HCT116 (cell line): ENCODE data around the gene PBX2. TPM values are rescaled to one million over a fixed set of nuclear protein-coding genes. Genes with fewer than 3 reads are reported as not detected.

Experiments
- ATAC-seq: fragments of 200-7000 bp; cut with Tn5 transposase; 2 replicates; pipeline ENCODE4 v1.9.1; 2020; ENCODE audit warnings: mild to moderate bottlenecking, moderate library complexity
- BruUV-seq: library from RNA; stranded (reverse); fragments of 400-500 nt; replicated peaks from 2 replicates; lab custom pipeline; 2021; lab: Mats Ljungman, UMichigan
- CTCF ChIA-PET: fragments of 300-600 bp; sonication (Branson Sonifier 250); formaldehyde crosslinking; loops from one replicate; lab custom pipeline; 2021; ENCODE audit warnings: antibody characterized with exemption; lab: Charles Lee
- POLR2A ChIA-PET: fragments of 300-600, 350-600 bp; sonication (Branson Sonifier 250); formaldehyde crosslinking; loops from one replicate; lab custom pipeline; 2021; ENCODE audit warnings: antibody characterized with exemption; lab: Charles Lee
- RAD21 ChIA-PET, 2 experiments: fragments of 300-600 bp; sonication (Branson Sonifier 250); formaldehyde crosslinking; loops; one replicate each; lab custom pipeline; 2023; ENCODE audit warnings: low total read pairs in 2 of 2; ENCODE audit not compliant: uncharacterized antibody in 2 of 2, unreplicated experiment in 2 of 2, low non-redundant PET in 1 of 2; lab: Charles Lee
- DNase-seq: peaks from one replicate; pipeline ENCODE4 v3.0.0-alpha.2; 2010; ENCODE audit warnings: low read depth, low spot score
- H2AFZ ChIP-seq: fragments of 200-600 bp; shearing (Covaris generic), sonication (generic); 2 replicates; pipeline ENCODE4 v1.6.1; 2017; ENCODE audit warnings: low read depth, mixed run types, mixed read lengths, antibody characterized with exemption, low read length; ENCODE audit not compliant: poor library complexity, severe bottlenecking
- H3K27ac ChIP-seq: 2 replicates; pipeline ENCODE4 v1.5.1; 2012; ENCODE audit warnings: low read depth, low read length
- H3K27me3 ChIP-seq: fragments of 200-600 bp; sonication (generic); 2 replicates; pipeline ENCODE4 v1.6.1; 2016; ENCODE audit warnings: mixed run types, low read length, mixed read lengths; ENCODE audit not compliant: insufficient read depth
- H3K36me3 ChIP-seq, 2 experiments: fragments of 200-500 bp in 1 of 2; fragments of 200-600 bp in 1 of 2; sonication (Bioruptor generic) in 1 of 2; sonication (generic) in 1 of 2; 2 replicates each; pipeline versions ENCODE4 v1.5.1 to v1.6.1; 2014 to 2016; ENCODE audit warnings: low read length in 2 of 2, inconsistent platforms in 1 of 2, mixed read lengths in 1 of 2, mixed run types in 1 of 2; ENCODE audit not compliant: insufficient read depth in 2 of 2, control insufficient read depth in 1 of 2
- H3K4me1 ChIP-seq, 2 experiments: fragments of 200-600 bp in 1 of 2; sonication (generic) in 1 of 2; 2 replicates each; pipeline versions ENCODE4 v1.5.1 to v1.6.1; 2012 to 2017; ENCODE audit warnings: low read length in 2 of 2, inconsistent platforms in 1 of 2, mild to moderate bottlenecking in 1 of 2, mixed read lengths in 1 of 2, mixed run types in 1 of 2, moderate library complexity in 1 of 2; ENCODE audit not compliant: insufficient read depth in 2 of 2, control insufficient read depth in 1 of 2
- H3K4me2 ChIP-seq: fragments of 200-600 bp; sonication (generic); 2 replicates; pipeline ENCODE4 v1.6.1; 2017; ENCODE audit warnings: mixed run types, low read length, mixed read lengths
- H3K4me3 ChIP-seq, 2 experiments: fragments of 200-600 bp in 1 of 2; sonication (generic) in 1 of 2; replicated peaks in 1 of 2; 2 replicates each; pipeline ENCODE4 v1.5.1; 2011 to 2016; ENCODE audit warnings: low read length in 2 of 2, control low read depth in 1 of 2, low read depth in 1 of 2, mild to moderate bottlenecking in 1 of 2, mixed read lengths in 1 of 2, mixed run types in 1 of 2
- H3K79me2 ChIP-seq: fragments of 200-600 bp; sonication (generic); 2 replicates; pipeline ENCODE4 v1.6.1; 2017; ENCODE audit warnings: mild to moderate bottlenecking, mixed run types, low read length, moderate library complexity, mixed read lengths; ENCODE audit not compliant: insufficient read depth
- H3K9ac ChIP-seq: fragments of 200-600 bp; sonication (generic); 2 replicates; pipeline ENCODE4 v1.6.1; 2016; ENCODE audit warnings: low read length, mixed read lengths
- H3K9me2 ChIP-seq: fragments of 200-600 bp; sonication (generic), shearing (Covaris generic); 2 replicates; pipeline ENCODE4 v1.6.1; 2017; ENCODE audit warnings: mixed run types, mild to moderate bottlenecking, moderate library complexity; ENCODE audit not compliant: insufficient read depth
- H3K9me3 ChIP-seq, 2 experiments: fragments of 200-500 bp in 1 of 2; fragments of 200-600 bp in 1 of 2; sonication (Bioruptor generic) in 1 of 2; sonication (generic) in 1 of 2; 2 replicates each; pipeline ENCODE4 v1.6.1; 2014 to 2017; ENCODE audit warnings: low read length in 2 of 2, mixed read lengths in 2 of 2, inconsistent platforms in 1 of 2, low read depth in 1 of 2, mild to moderate bottlenecking in 1 of 2, mixed run types in 1 of 2, moderate library complexity in 1 of 2; ENCODE audit not compliant: control insufficient read depth in 1 of 2, insufficient read depth in 1 of 2
- H4K20me1 ChIP-seq: fragments of 200-600 bp; sonication (generic), shearing (Covaris generic); 2 replicates; pipeline ENCODE4 v1.6.1; 2017; ENCODE audit warnings: mixed run types, mild to moderate bottlenecking, moderate library complexity; ENCODE audit not compliant: insufficient read depth
- ATF3 ChIP-seq: IDR thresholded peaks from 2 replicates; pipeline ENCODE4 v1.6.1; 2012
- CBX3 ChIP-seq: IDR thresholded peaks from 2 replicates; pipeline ENCODE4 v1.6.1; 2012; ENCODE audit warnings: low read depth
- CEBPB ChIP-seq: IDR thresholded peaks from 2 replicates; pipeline ENCODE4 v1.6.1; 2012; ENCODE audit warnings: low read depth
- CTCF ChIP-seq, 3 experiments: fragments of 200-600 bp in 1 of 3; sonication (generic) in 1 of 3; IDR thresholded peaks in 2 of 3; conservative IDR thresholded peaks in 1 of 3; 2 replicates each; pipeline ENCODE4 v1.5.1; 2012 to 2017; ENCODE audit warnings: low read depth in 2 of 3, low read length in 2 of 3, antibody characterized with exemption in 1 of 3, borderline replicate concordance in 1 of 3, control low read depth in 1 of 3, mild to moderate bottlenecking in 1 of 3, mixed read lengths in 1 of 3, mixed run types in 1 of 3, moderate library complexity in 1 of 3; ENCODE audit not compliant: insufficient read depth in 1 of 3
- EZH2 ChIP-seq: fragments of 200-600 bp; sonication (generic); IDR thresholded peaks from 2 replicates; pipeline ENCODE4 v1.6.1; 2017; ENCODE audit warnings: antibody characterized with exemption, mixed run types
- EZH2phosphoT487 ChIP-seq: fragments of 200-600 bp; IDR thresholded peaks from 2 replicates; pipeline ENCODE4 v1.6.1; 2018; ENCODE audit warnings: antibody characterized with exemption, borderline replicate concordance
- FOSL1 ChIP-seq: IDR thresholded peaks from 2 replicates; pipeline ENCODE4 v1.6.1; 2012; ENCODE audit warnings: low read depth
- JUND ChIP-seq: IDR thresholded peaks from 2 replicates; pipeline ENCODE4 v1.6.1; 2012
- MAX ChIP-seq: IDR thresholded peaks from 2 replicates; pipeline ENCODE4 v1.6.1; 2012
- POLR2A ChIP-seq: IDR thresholded peaks from 2 replicates; pipeline ENCODE4 v1.7.0; 2011; ENCODE audit warnings: borderline replicate concordance; ENCODE audit not compliant: insufficient read depth, insufficient read length; ENCODE audit errors: extremely low read depth
- POLR2AphosphoS5 ChIP-seq: IDR thresholded peaks from 2 replicates; pipeline ENCODE4 v1.6.1; 2011; ENCODE audit warnings: mild to moderate bottlenecking, low read depth, low read length, moderate library complexity
- RAD21 ChIP-seq: IDR thresholded peaks from 2 replicates; pipeline ENCODE4 v1.6.1; 2012; ENCODE audit warnings: low read depth, mild to moderate bottlenecking
- REST ChIP-seq: IDR thresholded peaks from 2 replicates; pipeline ENCODE4 v1.6.1; 2012; ENCODE audit warnings: low read depth
- SIN3A ChIP-seq: IDR thresholded peaks from 2 replicates; pipeline ENCODE4 v1.6.1; 2012; ENCODE audit warnings: low read depth
- SP1 ChIP-seq: IDR thresholded peaks from 2 replicates; pipeline ENCODE4 v1.6.1; 2012; ENCODE audit warnings: low read depth
- TCF7L2 ChIP-seq: IDR thresholded peaks from 2 replicates; pipeline ENCODE4 v1.7.0; 2011; ENCODE audit warnings: borderline replicate concordance, inconsistent platforms; ENCODE audit not compliant: insufficient read depth, insufficient read length; ENCODE audit errors: extremely low read depth
- YY1 ChIP-seq: IDR thresholded peaks from 2 replicates; pipeline ENCODE4 v1.6.1; 2011; ENCODE audit warnings: low read length, low read depth, moderate library complexity, mild to moderate bottlenecking; ENCODE audit not compliant: insufficient replicate concordance; ENCODE audit errors: extremely low read depth
- ZBTB33 ChIP-seq: IDR thresholded peaks from 2 replicates; pipeline ENCODE4 v1.6.1; 2011; ENCODE audit warnings: mild to moderate bottlenecking, low read length, moderate library complexity; ENCODE audit not compliant: insufficient replicate concordance; ENCODE audit errors: extremely low read depth
- ZNF274 ChIP-seq: fragments of 200-500 bp; sonication (Bioruptor generic); IDR thresholded peaks from 2 replicates; pipeline ENCODE4 v1.6.1; 2014; ENCODE audit warnings: mild to moderate bottlenecking, low read depth, low read length, inconsistent platforms
- intact Hi-C: fragments of 100-400 bp; cut with micrococcal nuclease; formaldehyde crosslinking; loops from 2 replicates; pipeline ENCODE4 v1.10.0; 2022
- total RNA-seq: library from RNA; stranded (reverse); gene quantifications from one replicate; pipeline ENCODE4 v1.2.1, GENCODE V29; 2021; ENCODE audit not compliant: unreplicated experiment

PBX2 gene
- total RNA-seq, 1 experiment from 2014 or later = 79.0 TPM

GRCh38 chr6:32210191-32210601, 20.2 kb upstream of the PBX2 start:
- H3K9me3 ChIP-seq = no peaks in the 10 kb centered on the region
- intact Hi-C loops = no loop called here
- no peaks in the 10 kb centered on the region for H3K36me3 ChIP-seq
- H3K27ac ChIP-seq = no peak overlapping the region
- no TSS peak for BruUV-seq
- no peak overlapping the region for H3K4me2 ChIP-seq
- ATAC-seq = no peak
- TF ChIP-seq REST (no peak), POLR2A (no peak), JUND (no peak), POLR2AphosphoS5 (no peak), ZBTB33 (no peak), TCF7L2 (no peak), SIN3A (no peak), MAX (no peak), RAD21 (no peak), EZH2phosphoT487 (no peak), CTCF (IDR thresholded peaks at IDR 0.05 in 2 of 3, conservative IDR thresholded peaks at IDR 0.05 in 1 of 3; ENCODE audit: borderline replicate concordance in 1 of 3, insufficient read depth in 1 of 3, low read depth in 2 of 3, low read length in 2 of 3) (no peak), CEBPB (no peak), ATF3 (no peak), ZNF274 (no peak), FOSL1 (no peak), YY1 (no peak), SP1 (no peak), CBX3 (no peak), EZH2 (no peak)
- no peaks in the 10 kb centered on the region for H3K4me1 ChIP-seq
- ChIA-PET CTCF (no interaction called here), RAD21 (no interaction called here), POLR2A (no interaction called here)
- DNase-seq = no peak
- no peaks in the 10 kb centered on the region for H3K9me2 ChIP-seq
- no peaks in the 10 kb centered on the region for H4K20me1 ChIP-seq
- no peaks in the 10 kb centered on the region for H3K79me2 ChIP-seq
- H2AFZ ChIP-seq = no peak overlapping the region
- no peaks in the 10 kb centered on the region for H3K27me3 ChIP-seq
- H3K9ac ChIP-seq = no peak overlapping the region
- H3K4me3 ChIP-seq = no peak overlapping the region
